Medulla oblongata (tissue), 1 donor: ENCODE measurements around the gene S1PR1.
"Not testable (repeated sequence)": the region's sequence is repeated elsewhere in the genome, so short reads cannot be mapped to it uniquely, and the experiment has no call there.

ENCODE experiments used
- DNase-seq: peaks from one replicate; pipeline ENCODE4 v3.0.0-alpha.2; 2015; ENCODE audit errors: extremely low spot score

Gene S1PR1

DNA sequence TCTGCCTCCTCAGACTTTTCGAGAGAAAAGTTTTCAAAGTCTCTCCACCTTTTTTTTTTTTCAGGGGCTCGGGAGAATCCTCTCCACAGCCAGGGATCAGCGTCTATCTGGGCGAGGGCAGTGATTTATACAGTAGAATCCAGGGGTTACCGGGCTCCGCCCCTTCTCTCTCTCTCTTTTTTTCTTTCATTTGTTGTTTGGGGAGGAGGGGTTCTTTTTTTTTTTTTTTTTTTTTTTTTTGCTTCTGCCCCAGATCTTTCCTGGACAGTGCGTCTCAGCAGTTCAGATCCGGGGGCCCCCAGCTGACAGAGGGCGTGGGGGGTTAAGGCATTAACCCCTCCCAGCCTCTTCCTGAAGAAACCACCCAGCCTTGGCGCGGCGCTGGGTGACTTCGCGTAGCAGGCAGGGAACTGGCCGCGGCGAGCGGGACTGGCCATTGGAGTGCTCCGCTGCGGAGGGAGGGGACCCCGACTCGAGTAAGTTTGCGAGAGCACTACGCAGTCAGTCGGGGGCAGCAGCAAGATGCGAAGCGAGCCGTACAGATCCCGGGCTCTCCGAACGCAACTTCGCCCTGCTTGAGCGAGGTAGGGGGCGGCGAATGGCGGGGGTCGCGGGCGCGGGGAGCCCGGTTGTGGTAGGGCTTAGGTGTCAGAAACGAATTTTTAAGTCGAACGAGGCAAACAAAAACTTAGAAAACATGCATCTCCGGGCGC is at the start of gene S1PR1:
S1PR1 (plus strand) TSS at position 504 of the 713 bp plus-strand sequence. CDS start 1,966 bp downstream, outside the sequence.
- peak; percentile 59 for DNase-seq

DNA sequence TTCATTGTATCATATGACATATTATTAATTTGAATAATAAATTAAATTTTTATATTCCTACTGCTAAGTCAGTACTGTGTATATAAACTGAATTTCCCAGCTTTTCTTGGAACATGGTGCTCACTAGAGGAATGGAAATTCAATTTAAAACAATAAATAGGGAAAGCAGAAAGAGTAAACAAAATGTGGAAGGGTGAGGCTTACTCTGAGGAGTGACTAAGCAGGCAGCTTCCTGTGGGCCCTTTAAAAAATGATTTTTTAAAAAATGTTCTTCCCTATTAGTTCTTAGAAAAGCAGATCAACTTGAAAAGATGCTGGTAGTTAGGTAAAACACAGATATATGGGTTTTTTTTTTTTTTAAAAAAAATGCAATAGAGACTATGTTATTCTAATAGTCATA is 49.5 kb upstream of the S1PR1 start:
- no peak for DNase-seq

DNA sequence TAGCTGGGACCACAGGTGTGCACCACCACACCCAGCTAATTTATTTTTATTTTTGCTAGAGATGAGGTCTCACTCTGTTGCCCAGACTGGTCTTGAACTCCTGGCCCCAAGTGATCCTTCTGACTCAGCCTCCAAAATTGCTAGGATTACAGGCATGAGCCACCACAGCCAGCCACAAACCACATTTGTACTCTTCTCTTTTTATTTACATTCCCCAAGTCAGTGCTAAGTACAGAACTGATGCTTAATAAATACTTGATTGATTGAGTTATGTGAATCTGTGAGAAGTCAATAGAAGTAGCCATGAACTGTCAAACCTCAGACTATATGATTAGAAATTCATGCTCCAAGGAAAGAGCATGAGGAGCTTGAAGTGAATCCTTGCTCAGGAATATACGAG is 48.5 kb upstream of the S1PR1 start:
- DNase-seq = no peak

DNA sequence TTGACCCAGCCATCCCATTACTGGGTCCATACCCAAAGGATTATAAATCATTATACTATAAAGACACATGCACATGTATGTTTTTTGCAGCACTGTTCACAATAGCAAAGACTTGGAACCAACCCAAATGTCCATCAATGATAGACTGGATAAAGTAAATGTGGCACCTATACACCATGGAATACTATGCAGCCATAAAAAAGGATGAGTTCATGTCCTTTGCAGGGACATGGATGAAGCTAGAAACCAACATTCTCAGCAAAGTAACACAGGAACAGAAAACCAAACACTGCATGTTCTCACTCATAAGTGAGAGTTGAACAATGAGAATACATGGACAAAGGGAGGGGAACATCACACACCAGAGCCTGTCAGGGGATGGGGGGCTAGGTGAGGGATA is 47.9 kb upstream of the S1PR1 start:
- DNase-seq = not testable (repeated sequence)

DNA sequence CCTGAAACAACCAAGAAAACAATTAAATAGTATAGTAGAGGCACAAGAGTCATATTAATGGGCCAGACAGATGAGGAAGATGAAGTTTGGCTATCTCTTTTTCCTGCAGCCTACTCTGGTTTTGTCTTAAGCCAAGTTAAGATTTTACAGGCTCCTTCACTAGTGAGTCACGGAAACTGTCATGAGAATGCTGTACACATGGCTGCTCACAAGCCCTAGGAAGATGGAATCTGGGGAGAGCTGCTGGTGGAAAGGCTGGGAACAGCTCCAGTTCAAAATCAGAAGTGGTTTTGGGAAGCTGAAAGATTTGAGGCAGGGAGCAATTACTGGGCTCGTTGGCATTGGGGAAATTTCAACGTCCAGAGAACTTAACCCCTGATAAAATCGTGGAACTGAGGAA is 46.4 kb upstream of the S1PR1 start:
- DNase-seq = no peak

DNA sequence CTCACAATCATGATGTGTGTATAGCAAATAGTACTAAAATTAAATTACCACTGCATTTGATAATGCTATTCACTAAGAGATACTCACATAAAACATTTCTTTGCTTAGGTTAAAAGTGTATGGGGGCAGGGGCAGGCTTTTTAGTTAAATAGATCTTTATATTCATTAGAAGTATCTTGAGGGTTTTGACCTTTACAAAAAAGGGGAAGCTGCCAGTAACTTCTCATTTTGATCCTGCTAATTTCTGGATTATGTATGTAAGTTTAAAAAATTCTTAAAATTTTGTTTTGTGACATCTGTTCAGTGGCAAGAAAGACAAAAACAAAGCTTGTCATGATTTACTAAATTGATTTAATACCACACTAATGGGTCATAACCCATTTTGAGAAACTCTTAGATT is 45.8 kb upstream of the S1PR1 start:
- DNase-seq = no peak

DNA sequence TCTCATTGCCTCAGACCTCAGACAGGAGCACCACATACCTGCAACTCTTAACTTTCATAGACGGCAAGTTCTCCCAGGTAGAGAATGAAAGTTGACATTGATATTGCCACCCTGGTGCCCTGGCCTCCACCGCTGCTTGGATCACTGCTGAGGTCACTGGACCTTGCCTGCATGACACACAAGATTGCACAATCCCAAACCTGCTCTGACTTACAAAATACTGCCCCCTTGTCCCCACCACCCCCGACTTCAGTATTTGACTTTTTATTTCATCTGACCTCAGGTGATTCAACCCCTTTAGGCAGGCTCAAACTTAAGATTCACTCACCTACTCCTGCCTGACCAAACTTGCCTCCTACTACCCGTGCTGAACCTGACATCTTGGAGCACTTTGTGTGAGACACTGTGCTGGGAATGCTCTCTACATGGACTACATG is 43.1 kb upstream of the S1PR1 start:
- no peak for DNase-seq

DNA sequence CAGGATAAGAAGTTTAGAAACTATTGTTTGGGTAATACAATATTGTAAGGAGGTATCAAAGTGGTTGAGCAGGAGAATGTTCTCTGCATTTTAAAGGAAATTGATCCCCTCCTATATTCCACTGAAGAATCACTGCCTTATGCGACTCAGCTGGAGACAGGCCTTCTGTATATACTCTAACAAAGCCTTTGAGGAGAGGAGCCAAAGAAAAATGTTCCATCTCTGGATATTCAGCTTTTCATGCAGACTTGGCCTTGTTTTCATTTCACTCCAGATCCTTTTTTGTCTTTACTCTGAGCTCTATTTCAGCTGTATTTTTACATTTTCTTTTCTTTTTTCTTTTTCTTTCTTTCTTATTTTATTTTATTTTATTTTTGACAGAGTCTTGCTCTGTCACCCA is 42.1 kb upstream of the S1PR1 start:
- no peak for DNase-seq

DNA sequence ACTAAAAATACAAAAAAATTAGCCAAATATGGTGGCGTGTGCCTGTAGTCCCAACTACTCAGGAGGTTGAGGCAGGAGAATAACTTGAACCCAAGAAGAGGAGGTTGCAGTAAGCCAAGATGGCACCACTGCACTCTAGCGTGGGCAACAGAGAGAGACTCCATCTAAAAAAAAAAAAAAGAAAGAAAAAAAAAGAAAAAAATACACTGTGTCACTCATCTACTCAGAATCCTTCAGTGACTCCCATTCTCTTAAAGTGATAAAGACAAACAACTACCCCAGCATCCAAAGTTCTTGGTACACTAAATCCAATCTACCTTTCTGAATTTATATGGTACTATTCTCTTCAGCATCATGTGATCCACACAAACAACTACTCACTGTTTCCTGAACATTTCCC is 40.2 kb upstream of the S1PR1 start:
- no peak for DNase-seq

DNA sequence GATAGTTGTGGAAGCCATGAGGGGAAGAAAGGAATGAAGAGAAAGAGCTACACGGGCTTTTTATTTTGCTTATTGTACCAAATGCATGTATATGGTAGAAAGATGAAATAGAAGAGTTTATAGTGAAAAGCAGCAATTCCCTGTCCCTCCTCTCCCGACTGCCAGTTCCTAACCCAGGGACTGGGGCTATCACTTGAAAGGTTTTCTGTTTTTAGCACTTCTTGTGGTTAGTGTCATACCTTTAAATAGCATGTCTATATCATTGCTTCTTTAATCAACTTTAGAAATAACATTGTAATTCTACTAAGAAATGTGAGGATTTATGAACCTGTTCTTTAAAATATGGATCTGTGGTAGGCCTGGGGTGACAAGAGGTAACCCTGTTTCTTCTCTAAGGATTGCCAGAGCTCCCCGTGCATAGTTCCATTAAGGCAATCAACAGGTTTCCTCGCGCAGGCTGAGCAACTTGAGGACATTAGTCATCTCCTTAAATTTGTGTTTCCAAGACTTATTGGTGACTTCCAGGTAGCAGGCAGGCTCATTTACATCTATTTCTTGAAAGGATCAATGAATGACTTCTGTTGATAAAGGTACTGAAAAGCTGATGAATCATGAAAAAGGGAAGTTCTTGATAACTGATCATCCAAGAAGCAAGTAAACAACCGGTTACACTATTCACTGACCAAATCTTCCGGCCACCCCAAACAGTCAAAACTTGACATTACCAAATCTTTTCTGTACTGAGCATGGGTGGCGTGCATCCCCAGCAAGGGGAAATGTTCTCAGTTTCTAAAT is 37.8 kb upstream of the S1PR1 start:
- DNase-seq = no peak

DNA sequence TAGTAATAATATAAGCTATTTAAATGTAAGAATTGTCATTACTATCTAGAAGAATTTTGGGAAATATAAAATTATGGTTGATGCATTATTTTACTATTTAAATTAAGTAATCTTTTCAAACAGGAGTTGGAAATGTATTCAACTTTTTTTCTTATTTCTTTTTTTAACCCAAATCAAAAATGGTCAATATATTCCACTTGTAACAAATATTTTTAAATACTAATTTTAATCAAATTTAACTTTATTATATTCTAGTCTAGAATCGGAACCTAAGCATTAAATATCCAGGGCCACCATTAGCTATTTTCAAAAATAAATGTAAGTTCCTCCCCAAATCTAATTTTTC is 37.2 kb upstream of the S1PR1 start:
- no peak for DNase-seq

DNA sequence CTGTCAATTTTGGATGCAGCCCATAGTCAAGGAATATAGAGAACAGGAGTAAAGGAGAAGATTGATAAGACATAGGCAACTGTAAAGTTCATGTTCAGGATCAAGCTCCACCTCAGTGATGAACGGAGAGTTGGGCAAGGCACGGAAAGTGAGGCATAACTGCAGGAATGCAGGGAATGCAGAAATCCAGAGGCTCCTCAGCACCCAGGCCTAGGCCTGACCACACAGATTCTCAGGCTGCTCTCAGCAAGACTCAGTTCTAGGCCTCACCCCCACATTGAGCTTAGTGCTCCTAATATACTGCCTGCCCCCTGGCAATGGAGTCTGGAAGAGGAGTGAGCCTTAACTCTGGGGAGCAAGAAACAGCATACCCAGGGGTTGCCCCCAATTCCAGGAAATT is 36.3 kb upstream of the S1PR1 start:
- no peak for DNase-seq

DNA sequence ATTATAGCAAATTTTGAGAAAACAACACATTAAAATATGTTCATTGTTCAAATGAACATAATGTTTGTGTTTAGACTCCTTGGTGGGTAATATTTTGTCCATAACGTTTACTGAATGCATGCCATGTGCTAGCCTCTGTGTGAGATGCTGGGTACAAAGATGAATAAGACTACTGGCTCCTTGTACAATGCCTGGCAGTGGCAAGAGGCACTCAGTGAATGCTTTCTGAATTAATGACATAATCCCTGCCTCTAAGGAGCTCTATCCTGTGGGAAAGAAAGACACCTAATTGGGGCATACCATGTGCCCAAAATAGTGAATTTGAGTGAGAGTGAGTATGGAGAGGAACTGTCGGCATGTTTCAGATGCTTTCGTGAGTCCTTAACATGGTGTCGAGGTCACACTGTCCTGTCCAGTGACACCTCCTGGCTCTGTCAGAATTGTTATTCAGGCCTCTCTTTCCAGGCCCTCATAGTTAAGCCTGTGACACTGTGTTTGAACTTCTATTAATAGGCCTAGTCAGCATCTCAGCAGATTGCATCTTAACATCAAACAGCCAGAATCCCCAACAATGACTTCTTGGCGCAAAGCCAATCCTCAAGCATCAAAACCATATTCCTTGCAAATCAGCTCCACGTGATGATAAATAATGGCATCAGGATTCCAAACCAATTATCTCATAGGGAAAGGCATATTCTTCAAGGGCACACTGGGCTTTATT is 32.8 kb upstream of the S1PR1 start:
- DNase-seq = peak; percentile 30

DNA sequence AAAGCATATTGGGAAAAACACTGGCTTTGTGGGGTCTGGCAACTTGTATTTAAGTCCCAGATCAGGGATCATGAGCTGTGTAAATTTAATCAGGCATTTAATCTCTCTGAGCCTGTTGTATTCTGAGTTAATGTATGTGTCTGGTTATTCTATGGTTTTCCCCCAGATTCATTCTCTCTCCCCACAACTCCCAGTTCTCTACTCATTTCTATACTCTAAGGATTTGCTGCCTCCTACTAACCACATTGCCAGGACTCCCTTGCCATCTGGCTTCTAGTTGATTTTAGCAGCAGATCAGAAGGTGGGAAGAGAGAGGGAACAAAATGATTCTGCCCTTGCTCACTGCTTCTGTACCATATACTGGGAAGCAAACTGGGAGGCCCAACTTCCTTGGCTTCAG is 31.4 kb upstream of the S1PR1 start:
- DNase-seq = no peak

DNA sequence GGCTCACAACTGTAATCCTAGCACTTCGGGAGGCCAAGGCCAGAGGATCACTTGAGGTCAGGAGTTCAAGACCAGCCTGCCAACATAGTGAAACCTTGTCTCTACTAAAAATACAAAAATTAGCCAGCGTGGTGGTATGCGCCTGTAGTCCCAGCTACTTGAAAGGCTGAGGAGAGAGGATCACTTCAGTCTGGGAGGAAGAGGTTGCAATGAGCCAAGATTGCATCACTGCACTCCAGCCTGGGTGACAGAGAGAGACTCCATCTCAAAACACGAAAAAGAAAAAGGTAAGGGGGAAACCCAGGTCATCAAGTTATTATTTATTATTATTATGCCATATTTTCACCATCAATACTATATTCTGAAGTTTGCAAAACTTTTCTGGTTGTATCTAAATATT is 30.7 kb upstream of the S1PR1 start:
- not testable (repeated sequence) for DNase-seq

DNA sequence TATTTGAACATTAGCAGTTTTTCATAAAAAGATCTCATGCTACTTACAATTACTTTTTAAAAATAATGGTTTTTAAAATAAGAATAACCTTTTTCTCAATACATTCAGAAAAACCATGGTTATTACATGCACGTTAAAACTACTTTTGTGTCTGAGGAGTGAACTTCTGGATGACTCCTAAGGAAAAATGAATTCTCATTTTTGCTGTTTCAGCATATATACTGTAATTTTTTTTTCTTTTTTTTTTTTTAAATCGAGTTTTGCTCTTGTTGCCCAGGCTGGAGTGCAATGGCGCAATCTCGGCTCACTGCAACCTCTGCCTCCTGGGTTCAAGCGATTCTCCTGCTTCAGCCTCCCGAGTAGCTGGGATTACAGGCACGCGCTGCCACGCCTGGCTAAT is 29.5 kb upstream of the S1PR1 start:
- DNase-seq = not testable (repeated sequence)

DNA sequence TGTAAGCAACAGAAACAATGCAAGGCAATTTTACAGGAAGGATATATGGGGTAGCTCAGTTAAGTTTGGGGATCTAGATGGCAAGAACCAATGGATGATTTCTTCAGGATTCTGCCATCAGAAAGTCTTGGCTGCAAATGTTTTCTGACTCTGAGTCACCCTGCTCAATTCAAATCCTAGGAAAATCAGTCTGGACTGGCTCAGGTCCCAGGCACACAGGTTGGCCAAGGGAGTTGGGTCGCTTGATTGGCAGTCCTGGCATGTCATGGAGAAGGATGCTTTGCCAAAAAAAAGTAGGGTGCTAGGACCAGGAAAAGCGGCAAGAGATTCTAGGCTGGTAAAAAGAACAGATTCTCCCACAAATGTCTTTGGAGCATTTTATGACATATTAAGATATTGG is 28.9 kb upstream of the S1PR1 start:
- peak; percentile 69 for DNase-seq

DNA sequence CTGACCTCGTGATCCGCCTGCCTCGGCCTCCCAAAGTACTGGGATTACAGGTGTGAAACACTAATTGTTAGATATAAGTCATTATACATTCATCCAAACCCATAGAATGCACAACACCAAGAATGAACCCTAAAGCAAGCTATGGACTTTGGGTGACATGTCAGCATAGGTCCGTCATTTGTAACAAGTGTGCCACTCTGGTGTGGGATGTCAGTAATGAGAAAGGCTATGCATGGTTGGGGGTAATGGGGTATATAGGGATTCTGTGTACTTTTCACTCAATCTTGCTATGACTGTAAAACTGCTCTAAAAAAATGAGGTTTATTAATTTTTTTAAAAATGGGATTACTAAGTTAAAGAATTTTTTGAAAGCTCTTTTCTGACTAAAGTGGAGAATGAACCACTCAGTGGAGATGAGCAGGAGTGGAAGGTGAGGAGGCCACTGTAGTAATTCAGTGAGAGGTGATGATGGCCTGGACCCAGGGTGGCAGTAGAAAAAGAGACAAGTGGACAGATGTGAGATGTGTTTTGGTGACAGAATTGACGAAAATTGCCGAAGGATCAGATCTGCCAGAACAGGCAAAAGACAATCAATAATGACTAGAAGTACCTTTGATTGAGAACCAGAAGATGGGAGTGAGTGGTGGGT is 21.3 kb upstream of the S1PR1 start:
- DNase-seq = no peak

DNA sequence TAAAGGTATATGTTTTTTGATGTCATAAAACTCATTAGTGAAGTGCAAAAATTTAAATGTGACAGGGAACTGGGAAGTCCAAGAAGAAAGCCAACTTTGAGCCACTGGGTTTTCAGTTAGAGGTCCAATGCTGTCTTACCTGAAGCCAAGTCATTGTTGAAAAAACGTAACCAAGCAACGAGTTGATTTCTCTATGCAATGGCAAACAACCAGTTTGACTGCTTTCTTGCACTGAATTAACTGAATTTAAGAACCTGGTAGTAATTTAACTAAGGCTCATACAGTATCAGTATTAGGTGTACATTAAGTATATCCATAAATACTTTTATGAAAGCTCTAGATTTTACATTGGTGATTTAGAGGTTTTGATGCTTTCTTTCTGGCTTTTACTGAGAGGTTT is 20.2 kb upstream of the S1PR1 start:
- DNase-seq = peak; percentile 17

DNA sequence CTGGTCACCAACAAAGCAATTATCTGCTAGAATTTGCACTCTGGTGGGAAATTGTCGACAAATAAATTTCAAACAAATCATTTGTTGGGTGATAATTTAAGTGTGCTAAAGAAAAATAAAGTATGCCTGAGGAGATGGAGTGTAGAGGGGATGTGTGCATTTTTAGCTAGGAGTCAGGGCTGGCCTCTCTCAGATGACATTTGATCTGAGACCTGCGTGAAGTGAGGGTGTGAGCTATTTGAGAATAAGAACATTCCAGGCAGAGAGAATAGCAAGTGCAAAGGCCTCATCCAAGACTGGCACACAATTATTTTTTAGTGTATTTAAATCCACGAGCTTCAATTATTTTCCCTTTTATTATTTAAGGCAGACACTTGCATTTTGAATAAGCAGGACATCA is 19.7 kb upstream of the S1PR1 start:
- DNase-seq = no peak

DNA sequence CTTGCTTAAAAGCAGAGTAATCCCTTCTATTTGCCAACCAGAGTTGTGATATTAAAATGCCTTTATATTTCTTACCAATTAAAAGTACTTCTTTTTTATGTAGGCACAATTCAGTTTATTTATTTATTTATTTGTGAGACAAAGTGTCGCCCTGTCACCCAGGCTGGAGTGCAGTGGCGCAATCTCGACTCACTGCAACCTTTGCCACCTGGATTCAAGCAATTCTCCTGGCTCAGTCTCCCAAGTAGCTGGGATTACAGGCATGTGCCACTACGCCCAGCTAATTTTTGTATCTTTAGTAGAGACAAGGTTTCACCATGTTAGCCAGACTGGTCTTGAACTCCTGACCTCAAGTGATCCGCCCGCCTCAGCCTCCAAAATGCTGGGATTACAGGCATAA is 17.9 kb upstream of the S1PR1 start:
- not testable (repeated sequence) for DNase-seq
